ENCODE measurements around the gene LZIC. TPM values are rescaled to one million over a fixed set of nuclear protein-coding genes. Genes with fewer than 3 reads are reported as not detected.
"Not testable (repeated sequence)": the region's sequence is repeated elsewhere in the genome, so short reads cannot be mapped to it uniquely, and the experiment has no call there.

The LZIC gene
- total RNA-seq, 4 donors from 2014 or later: 9.4 to 21.7 (median 19.4) TPM

DNA sequence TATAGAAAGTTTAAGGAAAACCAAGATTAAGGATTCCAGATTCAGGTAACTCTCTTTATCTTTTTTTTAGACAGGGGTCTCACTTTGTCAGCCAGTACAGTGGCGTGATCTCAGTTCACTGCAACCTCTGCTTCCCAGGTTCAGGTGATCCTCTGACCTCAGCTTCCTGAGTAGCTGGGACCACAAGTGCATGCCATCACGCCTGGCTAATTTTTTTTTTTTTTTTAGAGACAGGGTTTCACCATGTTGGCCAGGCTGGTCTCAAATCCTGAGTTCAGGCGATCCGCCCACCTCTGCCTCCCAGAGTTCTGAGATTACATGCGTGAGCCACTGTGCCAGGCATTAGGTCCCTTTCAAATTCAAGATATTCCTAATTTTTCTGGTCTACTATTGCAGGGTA lies 15.9 kb downstream of the LZIC start:
- peaks cover 0 to 47% of the 10 kb centered on the region in 2 donors for H3K36me3 ChIP-seq
- DNase-seq: no peak
- H3K9me3 ChIP-seq: no peaks in the 10 kb centered on the region
- in situ Hi-C loops (cut with MboI; ENCODE audit: low sequenced_read_pairs in 4 of 4) (no loop called here), intact Hi-C loops (cut with DNase I; ENCODE audit: low total_unique reads) (no loop called here)
- ATAC-seq: no peak
- no peaks in the 10 kb centered on the region for H3K4me1 ChIP-seq
- no peak overlapping the region for H3K4me3 ChIP-seq
- H3K27me3 ChIP-seq: no peaks in the 10 kb centered on the region
- no peak for TF ChIP-seq POLR2A (IDR thresholded peaks at IDR 0.05)
- TF ChIP-seq, protein P1, sequence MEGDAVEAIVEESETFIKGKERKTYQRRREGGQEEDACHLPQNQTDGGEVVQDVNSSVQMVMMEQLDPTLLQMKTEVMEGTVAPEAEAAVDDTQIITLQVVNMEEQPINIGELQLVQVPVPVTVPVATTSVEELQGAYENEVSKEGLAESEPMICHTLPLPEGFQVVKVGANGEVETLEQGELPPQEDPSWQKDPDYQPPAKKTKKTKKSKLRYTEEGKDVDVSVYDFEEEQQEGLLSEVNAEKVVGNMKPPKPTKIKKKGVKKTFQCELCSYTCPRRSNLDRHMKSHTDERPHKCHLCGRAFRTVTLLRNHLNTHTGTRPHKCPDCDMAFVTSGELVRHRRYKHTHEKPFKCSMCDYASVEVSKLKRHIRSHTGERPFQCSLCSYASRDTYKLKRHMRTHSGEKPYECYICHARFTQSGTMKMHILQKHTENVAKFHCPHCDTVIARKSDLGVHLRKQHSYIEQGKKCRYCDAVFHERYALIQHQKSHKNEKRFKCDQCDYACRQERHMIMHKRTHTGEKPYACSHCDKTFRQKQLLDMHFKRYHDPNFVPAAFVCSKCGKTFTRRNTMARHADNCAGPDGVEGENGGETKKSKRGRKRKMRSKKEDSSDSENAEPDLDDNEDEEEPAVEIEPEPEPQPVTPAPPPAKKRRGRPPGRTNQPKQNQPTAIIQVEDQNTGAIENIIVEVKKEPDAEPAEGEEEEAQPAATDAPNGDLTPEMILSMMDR (IDR thresholded peaks at IDR 0.05 in 4 of 5, conservative IDR thresholded peaks at IDR 0.05 in 1 of 5): no peak
- H3K27ac ChIP-seq: no peak overlapping the region

DNA sequence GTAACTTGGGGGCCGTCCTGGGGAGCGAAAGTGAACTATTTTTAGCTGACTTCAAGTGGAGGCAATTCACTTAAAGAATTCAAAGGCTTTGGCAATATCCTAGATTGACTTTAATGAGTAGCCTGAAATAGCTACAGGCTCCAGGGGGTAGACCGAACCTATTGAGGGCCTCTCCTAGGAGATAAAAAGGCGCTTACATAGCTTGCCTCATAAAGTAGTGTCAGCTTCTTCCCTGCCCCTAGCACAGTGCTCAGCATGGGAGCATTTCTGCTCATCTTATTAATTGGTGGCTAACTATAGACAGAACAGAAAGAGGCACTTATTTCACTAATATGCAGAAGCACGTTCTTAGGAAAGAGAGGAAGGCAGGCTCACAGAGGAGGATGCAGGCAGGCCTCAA lies 20.8 kb downstream of the LZIC start:
- TF ChIP-seq POLR2A (IDR thresholded peaks at IDR 0.05): no peak
- TF ChIP-seq, protein P1 (IDR thresholded peaks at IDR 0.05 in 4 of 5, conservative IDR thresholded peaks at IDR 0.05 in 1 of 5): no peak
- no peak overlapping the region for H3K27ac ChIP-seq
- intact Hi-C loops (cut with DNase I; ENCODE audit: low total_unique reads): no loop called here
- ATAC-seq (no peak), DNase-seq (no peak)
- peaks cover 0 to 8% of the 10 kb centered on the region in 2 donors for H3K36me3 ChIP-seq
- no peaks in the 10 kb centered on the region for H3K27me3 ChIP-seq
- no peaks in the 10 kb centered on the region for H3K9me3 ChIP-seq
- in situ Hi-C loops (cut with MboI; ENCODE audit: low sequenced_read_pairs in 4 of 4): no loop called here
- H3K4me1 ChIP-seq: no peaks in the 10 kb centered on the region
- H3K4me3 ChIP-seq: no peak overlapping the region

DNA sequence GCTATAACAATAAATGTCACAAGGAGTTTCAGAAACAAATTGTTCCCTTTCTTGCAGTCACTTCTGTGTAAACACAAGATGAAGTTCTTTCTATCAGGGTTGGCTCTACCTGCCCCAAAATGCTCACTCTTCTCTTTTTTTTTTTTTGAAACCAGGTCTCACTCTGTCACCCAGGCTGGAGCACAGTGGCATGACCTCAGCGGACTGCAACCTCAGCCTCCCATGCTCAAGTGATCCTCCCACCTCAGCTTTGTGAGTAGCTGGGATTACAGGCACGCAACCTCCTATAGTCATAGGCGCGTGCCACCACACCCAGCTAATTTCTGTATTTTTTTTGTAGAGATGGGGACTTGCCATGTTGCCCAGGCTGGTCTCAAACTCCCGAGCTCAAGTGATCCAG lies 22.6 kb downstream of the LZIC start:
- H3K27me3 ChIP-seq: no peaks in the 10 kb centered on the region
- ATAC-seq (no peak), DNase-seq (no peak)
- no peaks in the 10 kb centered on the region for H3K36me3 ChIP-seq
- in situ Hi-C loops (cut with MboI; ENCODE audit: low sequenced_read_pairs in 4 of 4): no loop called here
- intact Hi-C loops (cut with DNase I; ENCODE audit: low total_unique reads): no loop called here
- no peak overlapping the region for H3K4me3 ChIP-seq
- H3K4me1 ChIP-seq: no peaks in the 10 kb centered on the region
- no peak for TF ChIP-seq POLR2A (IDR thresholded peaks at IDR 0.05)
- TF ChIP-seq, protein P1 (IDR thresholded peaks at IDR 0.05 in 4 of 5, conservative IDR thresholded peaks at IDR 0.05 in 1 of 5): no peak
- no peaks in the 10 kb centered on the region for H3K9me3 ChIP-seq
- no peak overlapping the region for H3K27ac ChIP-seq

DNA sequence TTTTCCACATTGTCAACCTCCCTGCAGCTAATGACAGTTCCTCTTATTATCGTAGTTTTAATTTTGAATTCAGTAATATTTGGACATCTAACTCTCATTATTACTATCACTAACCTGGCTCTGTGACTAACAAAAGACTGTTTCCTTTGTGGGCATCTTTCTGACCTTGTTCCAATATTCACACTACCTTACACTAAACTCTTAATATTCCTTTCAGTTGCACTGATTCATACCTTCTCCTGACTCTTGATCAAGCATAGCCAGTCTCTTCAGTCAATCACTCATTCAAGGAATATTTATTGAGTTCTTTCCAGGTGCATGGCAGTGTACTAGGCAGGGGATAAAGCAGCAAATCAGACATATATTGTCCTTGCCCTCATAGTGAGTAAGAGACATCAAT lies 25.3 kb downstream of the LZIC start:
- intact Hi-C loops (cut with DNase I; ENCODE audit: low total_unique reads) (no loop called here), in situ Hi-C loops (cut with MboI; ENCODE audit: low sequenced_read_pairs in 4 of 4) (no loop called here)
- no peak for ATAC-seq
- TF ChIP-seq, protein P1 (IDR thresholded peaks at IDR 0.05 in 4 of 5, conservative IDR thresholded peaks at IDR 0.05 in 1 of 5): no peak
- TF ChIP-seq POLR2A (IDR thresholded peaks at IDR 0.05): no peak
- H3K27me3 ChIP-seq: no peaks in the 10 kb centered on the region
- no peak overlapping the region for H3K27ac ChIP-seq
- no peak overlapping the region for H3K4me3 ChIP-seq
- no peaks in the 10 kb centered on the region for H3K9me3 ChIP-seq
- DNase-seq: no peak
- H3K4me1 ChIP-seq: no peaks in the 10 kb centered on the region
- H3K36me3 ChIP-seq: no peaks in the 10 kb centered on the region

DNA sequence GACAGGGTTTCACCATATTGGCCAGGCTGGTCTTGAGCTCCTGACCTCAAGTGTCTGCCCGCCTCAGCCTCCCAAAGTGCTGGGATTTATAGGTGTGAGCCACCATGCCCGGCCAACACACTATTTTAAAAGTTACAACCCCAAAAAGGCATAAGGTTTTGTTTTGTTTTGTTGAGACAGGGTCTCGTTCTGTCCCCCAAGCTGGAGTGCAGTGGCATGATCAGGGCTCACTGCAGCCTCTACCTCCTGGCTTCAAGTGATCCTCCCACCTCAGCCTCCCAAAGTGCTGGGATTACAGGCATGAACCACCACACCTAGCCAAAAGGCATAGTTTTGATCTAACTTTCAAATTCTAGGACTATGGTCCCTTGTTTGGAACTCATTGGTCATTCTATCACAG lies 25.7 kb downstream of the LZIC start:
- DNase-seq; H3K4me3 ChIP-seq; intact Hi-C loops (cut with DNase I; ENCODE audit: low total_unique reads); H3K27ac ChIP-seq; in situ Hi-C loops (cut with MboI; ENCODE audit: low sequenced_read_pairs in 4 of 4); H3K9me3 ChIP-seq; ATAC-seq; H3K27me3 ChIP-seq; H3K4me1 ChIP-seq; H3K36me3 ChIP-seq: not testable (repeated sequence)
